ENCODE data around the gene RAMACL. TPM values are rescaled to one million over a fixed set of nuclear protein-coding genes. Genes with fewer than 3 reads are reported as not detected.

RAMACL gene
- total RNA-seq, 2 donors from 2014 or later: 1.7 to 2.7 TPM

DNA sequence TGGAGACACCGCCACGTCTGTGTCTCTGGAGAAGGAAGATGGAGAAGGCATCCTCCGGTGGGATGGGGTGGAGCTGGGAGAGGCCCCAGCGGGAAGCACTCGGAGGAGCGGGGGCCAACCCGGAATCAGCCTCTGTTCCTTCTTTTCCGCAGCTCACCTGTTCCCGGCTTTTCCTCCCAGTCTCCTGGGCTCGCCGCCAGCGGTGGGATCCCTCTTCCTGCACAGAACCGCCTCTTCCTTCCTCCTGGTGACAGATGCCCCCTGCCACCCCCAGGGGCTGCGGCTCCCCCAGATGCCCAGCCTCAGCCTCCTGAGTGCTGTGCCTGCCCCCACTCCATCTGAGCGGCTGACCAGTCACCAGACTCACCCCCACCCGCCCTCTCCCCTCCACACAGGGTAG is 23.3 kb downstream of the RAMACL start:
- DNase-seq (ENCODE audit: low spot score): peak; percentile 80
- intact Hi-C loops (cut with DNase I): loop anchor here in 1 of 2 donors (10.0 kb wide), 1 partner anchor 938 kb away; no protein-coding TSS in a partner anchor

DNA sequence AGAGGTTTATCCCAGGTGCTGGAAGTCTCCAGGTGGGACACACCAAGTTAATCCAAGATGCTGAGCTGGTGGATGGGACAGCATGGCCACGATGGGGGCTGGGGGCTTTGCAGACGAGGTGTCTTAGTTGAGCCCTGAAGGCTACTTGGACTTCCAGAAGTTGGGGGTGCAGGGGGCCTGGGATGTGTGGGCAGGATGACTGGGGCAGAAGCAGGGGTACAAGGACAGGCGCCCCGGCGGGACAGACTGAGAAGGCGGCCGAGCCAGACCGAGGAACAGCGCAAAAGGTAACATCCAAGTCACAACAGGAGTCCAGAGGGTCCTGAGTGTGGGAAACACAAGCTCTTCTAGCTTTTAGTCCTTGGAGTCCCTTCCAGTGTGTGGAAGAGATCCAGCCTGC is 23.8 kb downstream of the RAMACL start:
- DNase-seq (ENCODE audit: low spot score): peak; percentile 59
- intact Hi-C loops (cut with DNase I): loop anchor here in 1 of 2 donors (10.0 kb wide), 1 partner anchor 938 kb away; no protein-coding TSS in a partner anchor

DNA sequence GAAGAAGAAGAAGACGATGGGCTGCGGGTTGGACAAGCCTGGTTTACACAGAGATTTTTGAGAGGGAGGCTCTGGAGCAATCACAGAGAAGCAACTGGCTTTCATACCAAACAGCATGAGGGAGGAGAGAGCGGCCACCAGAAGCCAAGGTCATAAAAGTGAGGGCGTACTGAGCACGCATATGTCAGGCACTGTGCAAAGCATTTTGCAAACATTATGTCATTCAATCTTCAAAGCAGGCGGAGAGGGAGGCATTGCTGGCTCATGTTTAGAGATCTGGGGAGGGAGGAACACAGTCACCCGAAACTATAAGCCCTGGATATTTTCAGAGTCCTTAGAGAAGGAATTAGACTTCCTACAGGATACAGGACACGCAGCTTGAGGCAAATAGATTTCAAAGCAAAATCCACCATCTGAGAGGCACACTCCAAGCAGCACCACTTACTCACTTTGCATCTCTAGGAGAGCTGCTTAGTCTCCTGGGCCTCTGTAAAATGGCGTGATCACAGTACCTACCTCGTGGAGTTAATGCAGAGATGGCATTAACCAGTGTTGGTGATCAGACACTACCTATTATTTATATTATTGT is 24.6 kb downstream of the RAMACL start:
- DNase-seq (ENCODE audit: low spot score): peak; percentile 25
- intact Hi-C loops (cut with DNase I): loop anchor here in 1 of 2 donors (10.0 kb wide), 1 partner anchor 937 kb away; no protein-coding TSS in a partner anchor

DNA sequence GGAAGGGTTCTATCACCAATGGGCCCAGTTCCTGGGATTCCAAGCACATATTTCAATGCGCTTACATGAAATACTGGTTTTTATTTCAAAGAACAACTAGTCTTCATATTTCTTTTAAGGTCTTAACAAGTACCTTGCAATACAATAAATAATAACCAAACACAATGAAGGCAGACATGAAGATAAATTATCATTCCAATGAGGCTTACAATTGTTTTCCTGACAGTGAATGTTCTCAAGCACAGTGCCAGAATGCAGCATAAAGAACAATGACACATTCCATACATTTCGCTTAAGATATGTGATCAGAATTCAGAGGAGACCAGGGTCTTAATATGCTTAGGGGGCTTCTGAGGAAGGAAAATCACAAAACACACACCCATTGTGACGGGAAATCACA is 26.3 kb downstream of the RAMACL start:
- intact Hi-C loops (cut with DNase I): loop anchor here in 1 of 2 donors (10.0 kb wide), 1 partner anchor 935 kb away; no protein-coding TSS in a partner anchor
- no peak for DNase-seq (ENCODE audit: low spot score)

DNA sequence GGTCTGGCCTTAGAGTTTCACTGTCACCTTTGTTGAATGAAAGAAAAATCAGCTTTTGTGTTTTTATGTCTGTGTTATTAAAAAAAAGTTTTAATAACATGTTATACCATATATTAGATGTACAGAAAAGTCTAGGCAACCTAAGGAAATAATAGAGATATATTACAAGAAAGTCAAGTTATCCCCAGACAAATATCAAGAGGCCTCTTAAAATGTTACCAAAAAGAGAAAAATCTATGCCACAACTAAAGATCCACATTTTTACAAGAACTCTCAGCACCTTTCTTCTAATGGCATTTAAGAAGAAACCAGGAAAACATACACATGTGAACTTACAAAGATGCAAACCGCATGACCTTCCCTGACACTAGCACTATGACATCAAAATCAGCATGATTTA is 26.8 kb downstream of the RAMACL start:
- DNase-seq (ENCODE audit: low spot score): no peak
- intact Hi-C loops (cut with DNase I): loop anchor here in 1 of 2 donors (10.0 kb wide), 1 partner anchor 935 kb away; no protein-coding TSS in a partner anchor

DNA sequence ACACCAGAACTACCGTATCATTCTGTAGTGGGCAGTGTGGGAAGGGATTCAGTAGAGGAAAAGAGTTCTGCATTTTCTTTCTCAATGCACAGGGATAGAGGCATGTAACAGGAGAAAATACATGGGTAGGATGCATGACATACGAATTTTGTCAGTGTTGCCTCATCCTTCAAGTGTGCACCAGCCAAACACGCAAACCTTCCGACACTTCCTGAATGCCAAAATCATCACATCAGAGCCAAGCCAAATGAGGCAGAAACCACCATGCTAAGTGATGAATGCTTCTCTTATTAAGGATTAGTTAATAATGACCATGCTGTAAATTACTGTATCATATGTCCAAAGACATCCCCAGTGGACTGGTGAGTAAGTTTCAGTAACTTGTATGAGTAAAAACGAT is 27.3 kb downstream of the RAMACL start:
- intact Hi-C loops (cut with DNase I): no loop called here
- no peak for DNase-seq (ENCODE audit: low spot score)

DNA sequence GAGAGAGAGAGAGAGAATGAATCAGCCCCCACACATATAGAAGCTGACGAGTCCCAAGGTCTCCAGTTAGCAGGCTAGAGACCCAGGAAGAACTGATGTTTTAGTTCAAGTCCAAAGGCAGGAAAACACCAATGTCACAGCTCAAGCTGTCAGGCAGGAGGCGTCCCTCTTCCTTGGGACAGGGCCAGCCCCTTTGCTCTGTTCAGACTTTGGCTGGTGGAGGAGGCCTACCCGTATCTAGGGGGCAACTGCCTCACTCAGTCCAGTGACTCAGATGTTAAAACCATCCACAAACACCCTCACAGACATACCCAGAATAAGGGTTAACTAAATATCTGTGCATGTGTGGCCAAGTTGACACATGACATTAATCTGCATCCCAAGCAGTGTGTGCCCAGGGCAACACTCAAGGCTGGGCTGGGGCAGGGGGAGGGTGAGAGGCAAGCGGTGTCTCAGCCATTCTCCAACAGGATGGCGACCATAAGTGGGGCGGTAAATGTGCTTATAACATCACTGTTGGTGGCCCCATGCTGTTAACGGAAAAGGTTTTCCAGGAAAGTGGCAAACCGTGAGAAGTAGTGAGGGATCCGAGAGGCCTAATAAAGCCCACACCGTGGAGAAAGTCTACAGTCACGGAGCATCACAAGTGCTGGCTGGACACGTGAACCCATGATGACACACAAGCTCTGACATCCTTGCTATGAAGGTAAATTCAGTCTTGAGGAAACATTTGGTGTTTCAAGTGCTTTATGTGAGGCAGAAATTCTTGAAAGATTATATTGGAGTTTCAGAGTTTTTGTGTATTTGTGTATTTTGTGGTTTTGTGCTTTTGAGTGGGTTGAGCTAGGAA is 28.1 kb downstream of the RAMACL start:
- intact Hi-C loops (cut with DNase I): no loop called here
- peak; percentile 25 for DNase-seq (ENCODE audit: low spot score)

DNA sequence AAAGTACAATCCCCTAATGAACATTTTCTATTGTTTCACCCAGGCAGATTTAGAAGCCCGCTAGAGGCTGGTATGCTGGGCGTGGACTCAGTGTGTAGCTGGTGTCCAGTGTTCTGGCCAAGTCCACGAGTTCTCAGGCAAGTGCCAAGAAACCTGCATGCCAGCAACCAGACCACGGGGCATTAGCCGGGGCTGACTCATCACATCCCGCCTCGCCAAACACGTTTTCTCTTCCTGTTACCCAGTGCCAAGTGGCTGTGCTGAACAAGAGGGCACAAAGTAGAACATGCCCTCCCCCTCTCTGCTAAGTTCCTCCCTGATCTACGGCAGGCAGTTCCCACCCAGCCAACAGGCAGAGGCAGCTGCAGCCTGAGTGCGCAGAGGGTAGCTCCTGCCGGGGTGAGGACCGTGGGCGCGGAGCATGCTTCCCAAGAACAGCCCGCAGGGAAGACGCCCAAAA is 29.6 kb downstream of the RAMACL start:
- intact Hi-C loops (cut with DNase I): no loop called here
- DNase-seq (ENCODE audit: low spot score): peak; percentile 93

DNA sequence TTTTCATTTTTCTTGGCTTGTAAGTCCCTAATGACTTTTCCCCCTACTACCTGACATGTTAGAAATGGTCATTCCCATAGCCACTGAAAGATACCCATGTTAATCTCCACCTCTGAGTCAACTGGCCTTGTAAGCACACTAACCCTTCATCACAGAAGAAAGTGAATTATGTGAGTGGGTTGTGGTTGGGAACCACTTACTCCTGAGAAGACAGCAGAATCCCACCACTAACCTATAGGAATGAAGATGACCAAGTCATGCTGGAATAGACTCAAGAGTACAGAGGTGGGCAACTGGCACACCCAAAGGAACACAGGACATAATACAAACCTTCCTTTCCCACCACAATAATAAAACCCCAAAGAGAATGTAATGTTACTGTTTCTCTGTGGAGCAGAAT is 30.1 kb downstream of the RAMACL start:
- intact Hi-C loops (cut with DNase I): no loop called here

DNA sequence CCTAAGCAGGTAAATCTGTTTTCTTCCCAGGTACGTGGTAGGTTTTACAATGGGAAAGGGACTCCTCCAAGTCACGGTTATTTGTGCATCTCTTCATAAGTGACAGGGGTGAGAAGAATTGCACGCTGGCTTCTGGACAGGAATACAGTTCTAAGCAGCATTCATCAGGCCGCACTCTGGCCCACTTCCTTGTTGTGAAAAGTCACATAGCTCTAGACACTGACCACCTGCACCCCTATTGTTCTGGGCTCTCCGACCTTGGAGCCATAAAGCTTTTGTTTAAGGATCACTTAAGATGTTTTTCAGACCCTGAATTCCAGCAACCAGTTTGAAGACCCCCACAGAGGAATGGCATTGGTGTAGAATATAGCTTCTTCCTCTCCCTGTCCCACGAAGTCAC is 31.4 kb downstream of the RAMACL start:
- peak; percentile 19 for DNase-seq (ENCODE audit: low spot score)
- intact Hi-C loops (cut with DNase I): no loop called here

More for the DNA sequence above, 30.1 kb downstream of the RAMACL start:
- no peak for DNase-seq (ENCODE audit: low spot score)

DNA sequence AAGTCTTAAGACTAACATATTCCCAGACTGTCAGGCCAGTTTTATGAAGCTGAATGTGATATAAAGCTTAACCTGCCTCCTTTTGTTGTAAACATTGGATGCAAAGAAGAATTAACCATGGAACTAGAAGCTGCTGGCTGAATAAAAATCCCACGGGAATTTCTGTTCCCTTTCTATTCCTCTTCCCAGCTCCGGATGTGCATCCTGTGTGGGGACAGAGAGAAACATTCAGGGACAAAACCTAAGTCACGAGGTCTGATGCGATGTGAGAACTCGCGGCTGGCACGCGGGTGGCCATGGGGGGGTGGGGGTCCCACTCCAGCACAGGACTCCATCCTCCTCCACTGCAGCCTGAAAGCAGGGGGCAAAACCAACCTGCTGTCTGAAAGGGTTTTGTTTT is 32.2 kb downstream of the RAMACL start:
- intact Hi-C loops (cut with DNase I): no loop called here
- DNase-seq (ENCODE audit: low spot score): peak; percentile 62

DNA sequence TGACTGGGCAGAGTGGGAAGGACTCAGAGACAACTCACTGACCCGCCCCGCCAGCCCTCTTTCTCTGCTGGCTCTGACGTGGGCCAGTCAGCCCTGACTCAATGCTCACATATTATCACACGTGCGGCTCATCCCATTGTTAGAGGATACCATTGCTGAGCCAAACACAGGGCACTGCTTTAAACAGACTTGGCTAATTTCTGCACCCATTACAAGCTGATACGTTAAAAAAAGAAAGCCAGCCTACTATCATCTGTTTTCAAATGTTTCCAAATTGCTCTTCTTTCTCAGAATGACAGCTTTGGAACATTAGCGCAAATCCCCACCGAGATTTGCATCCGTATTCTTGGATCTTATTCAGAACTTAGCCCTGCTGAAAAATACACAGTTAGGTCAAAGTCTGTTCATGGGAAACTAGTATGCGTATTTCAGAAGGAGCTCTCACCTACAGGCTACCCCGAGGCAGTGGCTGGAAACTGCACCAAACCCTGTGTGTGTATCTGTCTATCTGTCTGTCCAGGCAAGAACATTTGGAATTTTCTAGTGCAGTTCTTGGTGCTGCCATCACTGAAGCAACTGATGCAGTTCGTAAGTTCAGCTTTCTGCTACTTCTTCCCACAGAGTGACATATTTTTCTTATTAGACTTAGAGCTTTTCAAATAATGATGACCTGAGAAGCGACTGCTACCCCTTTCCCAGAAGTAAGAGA is 32.8 kb downstream of the RAMACL start:
- intact Hi-C loops (cut with DNase I): no loop called here
- DNase-seq (ENCODE audit: low spot score): peak; percentile 84

DNA sequence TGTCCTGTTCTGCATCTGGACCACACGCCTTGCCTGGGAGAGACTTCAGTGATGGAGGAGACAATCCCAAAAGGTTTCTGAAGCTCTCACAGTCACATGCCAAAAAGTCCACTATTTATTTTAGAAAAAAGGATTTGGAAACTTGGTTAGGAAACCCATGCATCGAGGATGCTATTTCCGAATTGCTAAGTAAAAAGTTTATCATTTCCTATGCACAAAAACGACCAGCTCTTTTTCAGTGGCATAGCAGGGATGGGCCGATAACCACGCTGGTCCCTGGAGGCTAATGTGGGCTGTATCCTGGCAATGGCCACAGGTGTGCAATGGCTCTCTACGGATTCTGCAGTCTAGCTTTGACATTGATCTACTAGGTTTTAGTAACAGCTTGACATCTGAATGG is 33.9 kb downstream of the RAMACL start:
- DNase-seq (ENCODE audit: low spot score): no peak
- intact Hi-C loops (cut with DNase I): no loop called here

DNA sequence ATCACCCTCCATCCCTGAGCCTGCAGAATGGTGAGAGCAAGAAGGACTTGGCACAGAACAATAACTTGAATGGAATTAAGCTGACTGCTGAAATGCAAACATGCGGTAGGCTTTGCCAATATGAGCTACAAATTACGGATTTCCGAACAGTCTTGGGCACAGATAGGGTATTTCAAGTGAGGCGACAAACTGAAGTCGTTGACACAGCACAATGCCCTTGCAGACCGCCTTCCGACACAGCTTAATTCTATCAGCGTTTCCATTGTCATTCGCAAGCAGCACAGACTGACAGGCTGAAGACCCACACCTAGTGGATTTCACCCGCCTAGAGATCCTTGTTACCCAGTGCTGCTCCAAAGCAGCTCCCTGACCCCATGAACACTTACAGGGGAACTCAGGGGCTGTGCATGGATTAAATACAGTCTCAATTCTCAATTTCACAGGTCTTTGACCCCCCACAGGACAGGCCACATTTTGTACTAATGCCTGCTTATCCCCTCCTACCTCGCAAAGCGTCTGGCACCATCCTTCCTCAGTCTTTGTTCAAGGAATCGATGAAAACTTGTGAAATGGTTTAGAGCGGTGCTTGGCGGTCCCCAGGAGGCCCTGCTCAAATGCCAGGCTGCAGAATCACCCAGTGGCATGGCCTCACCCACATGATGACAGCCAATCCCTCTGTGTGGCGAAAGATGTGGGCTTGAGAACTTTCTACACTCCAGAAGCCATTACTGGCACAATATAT is 34.6 kb downstream of the RAMACL start:
- no peak for DNase-seq (ENCODE audit: low spot score)
- intact Hi-C loops (cut with DNase I): no loop called here

DNA sequence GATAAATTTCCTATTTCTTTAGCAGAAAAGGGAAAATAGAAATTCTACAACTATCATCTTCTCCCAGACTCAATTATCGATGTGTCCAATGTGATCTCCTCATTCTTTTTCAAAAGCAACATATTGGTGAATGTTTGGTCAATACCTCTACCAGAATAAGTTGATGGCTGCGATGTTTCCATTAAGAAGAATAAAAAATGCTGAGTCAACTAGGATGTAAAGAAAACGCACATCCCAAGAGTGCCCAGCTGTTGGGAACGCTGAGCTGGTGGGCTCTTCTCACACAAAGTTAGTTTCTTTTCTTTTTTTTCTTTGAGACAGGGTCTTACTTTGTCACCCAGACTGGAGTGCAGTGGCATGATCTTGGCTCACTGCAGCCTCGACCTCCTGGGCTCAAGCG is 39.8 kb downstream of the RAMACL start:
- peak; percentile 19 for DNase-seq (ENCODE audit: low spot score)
- intact Hi-C loops (cut with DNase I): no loop called here

DNA sequence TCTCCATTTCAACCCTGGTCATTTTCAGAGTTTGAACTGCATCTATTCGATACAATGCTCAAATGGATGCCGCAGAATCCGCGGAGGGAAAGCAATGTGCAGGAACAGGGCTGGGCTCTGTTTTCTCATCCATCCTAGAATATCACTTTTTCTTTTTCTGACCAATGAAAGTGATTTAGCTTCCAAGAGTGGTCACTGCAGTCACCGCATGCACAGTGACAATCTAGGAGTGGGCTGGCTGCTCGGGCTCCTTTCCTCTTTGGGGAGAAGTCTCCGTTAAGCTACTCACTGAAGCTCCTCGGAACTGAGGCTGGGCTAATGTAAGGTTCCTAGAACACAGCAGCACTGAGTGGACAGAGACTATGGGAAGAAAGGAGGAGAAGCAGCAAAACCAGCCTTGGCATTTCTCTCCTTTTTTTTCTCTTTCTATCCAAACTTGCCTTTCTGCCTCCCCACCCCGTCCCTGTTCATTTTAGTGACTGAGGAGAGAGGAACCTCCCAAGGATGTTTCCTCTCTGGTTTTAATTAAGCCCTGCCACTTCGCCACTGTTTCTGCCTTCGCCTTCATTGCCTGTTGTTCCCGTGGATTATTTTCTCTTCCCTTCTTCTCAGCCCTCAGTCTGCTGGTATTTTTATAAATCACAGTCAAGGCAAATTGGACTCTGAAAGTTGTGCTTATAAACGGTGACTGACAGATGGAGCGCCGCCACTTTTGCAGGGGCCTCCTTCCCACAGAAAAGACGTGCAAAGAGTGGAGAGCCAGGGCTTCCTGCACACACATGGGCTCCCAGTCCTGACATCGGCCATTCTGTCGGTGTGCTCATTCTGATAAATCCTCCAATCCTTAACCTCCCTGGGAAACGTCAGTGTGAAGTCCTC is 41.1 kb downstream of the RAMACL start:
- DNase-seq (ENCODE audit: low spot score): peak; percentile 66
- intact Hi-C loops (cut with DNase I): no loop called here

DNA sequence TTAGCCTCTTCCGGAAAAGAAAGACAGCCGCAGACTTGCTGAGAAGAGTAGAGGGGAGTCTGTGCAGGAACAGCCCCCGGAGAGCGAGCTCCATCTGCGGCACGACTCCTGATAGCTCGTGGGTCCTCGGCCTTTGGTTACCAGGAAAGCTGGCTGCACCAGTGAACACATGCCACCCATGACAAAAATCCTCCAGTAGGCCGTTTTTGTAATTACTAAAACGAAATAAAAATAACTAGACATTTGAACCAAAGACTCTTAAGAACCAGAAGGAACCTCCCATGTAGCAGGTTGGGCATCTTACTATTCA is 42.2 kb downstream of the RAMACL start:
- intact Hi-C loops (cut with DNase I): no loop called here
- DNase-seq (ENCODE audit: low spot score): peak; percentile 53

DNA sequence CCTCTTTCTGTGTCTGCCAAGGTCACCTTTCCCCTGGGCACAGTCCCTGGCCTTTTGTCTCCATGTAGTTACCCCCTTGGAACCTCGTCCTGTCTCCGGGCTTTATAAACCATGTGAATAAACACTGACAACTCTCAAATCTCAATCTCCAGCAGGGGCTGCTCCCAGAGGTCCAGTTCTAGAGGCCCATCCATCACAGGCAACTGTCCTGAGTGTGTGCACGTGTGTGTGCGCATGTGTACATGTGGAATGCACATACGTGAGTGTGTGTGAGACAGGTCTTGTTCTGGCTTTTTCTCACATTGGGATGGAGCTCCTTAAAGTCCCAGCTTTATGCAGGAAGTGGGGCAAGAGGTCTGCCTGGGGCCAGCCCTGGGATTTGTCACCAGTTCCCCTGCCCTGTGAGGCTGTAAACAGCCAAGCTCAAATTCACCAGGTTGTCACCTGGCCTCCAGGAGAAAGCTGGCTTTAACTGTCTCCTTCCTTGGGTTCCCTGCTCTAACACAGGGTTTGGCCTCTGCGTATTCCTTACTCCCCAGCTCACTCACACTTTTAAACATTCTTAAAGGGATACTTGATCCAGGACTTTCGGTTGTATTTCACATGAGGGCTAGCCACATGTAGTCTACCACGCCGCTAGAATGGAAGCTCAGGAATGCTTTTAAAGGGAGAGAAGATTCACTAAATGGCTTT is 42.7 kb downstream of the RAMACL start:
- intact Hi-C loops (cut with DNase I): no loop called here
- peak; percentile 43 for DNase-seq (ENCODE audit: low spot score)

Measured in posterior vena cava (tissue), 2 donors.